Measurements from ENCODE around the gene MOV10L1. TPM values are rescaled to one million over a fixed set of nuclear protein-coding genes. Genes with fewer than 3 reads are reported as not detected.
A peak's percentile ranks its signal among the peaks of the same experiment; 100 is the strongest.

Gene MOV10L1
- total RNA-seq, 1 donor from 2014 or later: not detected

GRCh38 chr22:50098052-50098451 is 8.2 kb downstream of the MOV10L1 start:
- DNase-seq (no peak), ATAC-seq (ENCODE audit: low read depth) (no peak)
- intact Hi-C loops (cut with micrococcal nuclease): no loop called here
- Mint-ChIP-seq H3K36me3 (ENCODE audit: low read depth) (no peaks in the 10 kb centered on the region), H3K9me3 (no peaks in the 10 kb centered on the region), H3K27me3 (peaks cover 25% of the 10 kb centered on the region), H3K27ac (no peak overlapping the region), H3K4me3 (no peak overlapping the region), H3K4me1 (peaks cover 10% of the 10 kb centered on the region)
- ChIA-PET CTCF (interaction anchor here (0.6 kb wide), 1 partner anchor 35 kb away, joined by 3 read pairs; no protein-coding TSS in a partner anchor), POLR2A (no interaction called here)
- TF ChIP-seq, protein P1, sequence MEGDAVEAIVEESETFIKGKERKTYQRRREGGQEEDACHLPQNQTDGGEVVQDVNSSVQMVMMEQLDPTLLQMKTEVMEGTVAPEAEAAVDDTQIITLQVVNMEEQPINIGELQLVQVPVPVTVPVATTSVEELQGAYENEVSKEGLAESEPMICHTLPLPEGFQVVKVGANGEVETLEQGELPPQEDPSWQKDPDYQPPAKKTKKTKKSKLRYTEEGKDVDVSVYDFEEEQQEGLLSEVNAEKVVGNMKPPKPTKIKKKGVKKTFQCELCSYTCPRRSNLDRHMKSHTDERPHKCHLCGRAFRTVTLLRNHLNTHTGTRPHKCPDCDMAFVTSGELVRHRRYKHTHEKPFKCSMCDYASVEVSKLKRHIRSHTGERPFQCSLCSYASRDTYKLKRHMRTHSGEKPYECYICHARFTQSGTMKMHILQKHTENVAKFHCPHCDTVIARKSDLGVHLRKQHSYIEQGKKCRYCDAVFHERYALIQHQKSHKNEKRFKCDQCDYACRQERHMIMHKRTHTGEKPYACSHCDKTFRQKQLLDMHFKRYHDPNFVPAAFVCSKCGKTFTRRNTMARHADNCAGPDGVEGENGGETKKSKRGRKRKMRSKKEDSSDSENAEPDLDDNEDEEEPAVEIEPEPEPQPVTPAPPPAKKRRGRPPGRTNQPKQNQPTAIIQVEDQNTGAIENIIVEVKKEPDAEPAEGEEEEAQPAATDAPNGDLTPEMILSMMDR (IDR thresholded peaks at IDR 0.05): no peak

DNA sequence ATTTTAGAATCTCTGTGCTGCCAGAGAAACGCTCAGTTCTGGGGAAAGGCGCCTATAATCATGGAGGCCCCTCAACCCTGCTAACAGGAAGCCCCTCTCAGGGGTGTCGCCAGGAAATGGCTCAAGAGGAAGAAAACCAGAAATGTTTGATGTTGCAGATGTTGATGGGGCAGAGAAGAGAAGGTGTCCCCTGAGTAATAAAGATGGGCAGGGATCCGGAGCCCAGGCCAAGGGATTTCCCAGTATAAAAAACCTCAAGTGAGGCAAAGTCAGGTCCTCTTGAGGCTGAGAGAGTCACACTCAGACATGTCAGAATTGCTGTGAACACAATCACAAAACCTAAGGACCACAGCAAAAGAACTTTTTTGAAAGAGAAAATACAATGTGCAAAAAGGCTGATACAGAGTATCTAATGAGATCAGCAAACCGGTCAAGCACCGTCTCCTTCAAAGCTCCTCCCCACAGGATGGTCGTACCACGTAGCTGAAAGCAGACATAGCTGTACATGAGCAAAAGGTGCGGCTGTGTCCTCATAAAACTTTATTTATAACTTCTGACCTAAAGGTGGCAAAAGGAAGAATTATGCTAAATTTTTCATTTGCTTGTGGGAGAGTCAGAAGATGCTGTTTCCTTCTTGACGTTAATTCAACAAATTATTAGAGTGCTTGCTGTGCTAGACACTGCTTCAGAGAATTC is 12.2 kb downstream of the MOV10L1 start:
- Mint-ChIP-seq H3K9me3 (no peaks in the 10 kb centered on the region), H3K27me3 (peaks cover 14% of the 10 kb centered on the region), H3K27ac (no peak overlapping the region), H3K4me1 (peaks cover 19% of the 10 kb centered on the region), H3K36me3 (ENCODE audit: low read depth) (no peaks in the 10 kb centered on the region), H3K4me3 (no peak overlapping the region)
- ATAC-seq (ENCODE audit: low read depth) (no peak), DNase-seq (no peak)
- ChIA-PET POLR2A (no interaction called here), CTCF (interaction anchor here (1.0 kb wide), 1 partner anchor 334 kb away, joined by 3 read pairs; no protein-coding TSS in a partner anchor)
- intact Hi-C loops (cut with micrococcal nuclease): no loop called here
- TF ChIP-seq, protein P1 (IDR thresholded peaks at IDR 0.05): no peak

DNA sequence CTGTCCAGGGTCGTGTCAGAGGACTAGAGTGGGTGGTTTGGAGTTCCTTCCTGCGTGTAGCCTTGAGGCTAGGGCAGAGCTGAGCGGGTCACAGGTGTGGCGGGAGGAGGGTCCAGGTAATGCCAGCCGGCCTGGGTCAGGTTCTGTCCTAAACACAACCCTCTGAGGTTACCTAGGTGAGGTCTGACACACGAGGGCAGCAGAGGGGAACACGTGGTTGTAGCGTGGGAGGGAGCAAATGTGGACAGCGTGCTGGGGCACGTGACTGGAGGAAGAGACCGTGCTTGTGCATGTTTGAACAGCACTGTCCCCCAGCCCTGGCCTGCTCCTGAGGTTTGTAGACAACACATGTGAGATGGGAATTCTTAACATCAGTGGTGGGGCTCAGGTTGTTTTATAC is 13.1 kb downstream of the MOV10L1 start:
- ChIA-PET CTCF (interaction anchor here (0.6 kb wide), 1 partner anchor 119 kb away, joined by 3 read pairs; no protein-coding TSS in a partner anchor), POLR2A (interaction anchor here (0.6 kb wide), 1 partner anchor 1431 kb away, joined by 3 read pairs; no protein-coding TSS in a partner anchor)
- Mint-ChIP-seq H3K36me3 (ENCODE audit: low read depth) (no peaks in the 10 kb centered on the region), H3K4me1 (peaks cover 19% of the 10 kb centered on the region), H3K9me3 (no peaks in the 10 kb centered on the region), H3K27ac (no peak overlapping the region), H3K4me3 (no peak overlapping the region), H3K27me3 (peaks cover 10% of the 10 kb centered on the region)
- peak; percentile 42 for ATAC-seq (ENCODE audit: low read depth)
- TF ChIP-seq, protein P1 (IDR thresholded peaks at IDR 0.05): no peak
- intact Hi-C loops (cut with micrococcal nuclease): no loop called here
- DNase-seq: no peak

DNA sequence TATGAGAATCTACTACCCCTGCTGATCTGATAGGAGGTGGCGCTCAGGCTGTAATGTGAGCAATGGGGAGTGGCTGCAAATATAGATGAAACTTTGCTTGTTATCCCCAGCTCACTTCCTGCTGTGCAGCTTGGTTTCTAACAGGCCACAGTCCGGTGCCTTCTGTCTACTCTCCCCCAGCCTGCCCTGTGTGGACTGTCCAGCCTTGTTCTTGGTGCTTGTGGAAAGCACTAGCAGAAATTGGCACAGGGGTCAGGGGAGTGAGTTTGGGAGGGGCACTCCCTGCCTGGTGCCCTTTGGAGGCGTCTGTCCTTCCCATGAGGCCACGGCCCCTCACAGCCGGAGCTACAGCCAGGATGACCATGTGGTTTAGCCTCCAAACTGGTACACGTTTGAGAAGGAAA is 14.3 kb downstream of the MOV10L1 start:
- no peak overlapping the region for H3K4me3 Mint-ChIP-seq
- no peaks in the 10 kb centered on the region for H3K36me3 Mint-ChIP-seq (ENCODE audit: low read depth)
- ATAC-seq (ENCODE audit: low read depth) (no peak), DNase-seq (no peak)
- H3K27me3 Mint-ChIP-seq: peaks cover 7% of the 10 kb centered on the region
- intact Hi-C loops (cut with micrococcal nuclease): no loop called here
- POLR2A ChIA-PET: no interaction called here
- peaks cover 19% of the 10 kb centered on the region for H3K4me1 Mint-ChIP-seq
- CTCF ChIA-PET: no interaction called here
- H3K27ac Mint-ChIP-seq: no peak overlapping the region
- TF ChIP-seq, protein P1 (IDR thresholded peaks at IDR 0.05): no peak
- no peaks in the 10 kb centered on the region for H3K9me3 Mint-ChIP-seq

GRCh38 chr22:50105208-50106100 is 15.6 kb downstream of the MOV10L1 start:
- POLR2A ChIA-PET: no interaction called here
- intact Hi-C loops (cut with micrococcal nuclease): no loop called here

More at GRCh38 chr22:50105208-50106100, 15.6 kb downstream of the MOV10L1 start:
- peaks cover 19% of the 10 kb centered on the region for H3K4me1 Mint-ChIP-seq
- no peak overlapping the region for H3K27ac Mint-ChIP-seq
- H3K27me3 Mint-ChIP-seq: peaks cover 10% of the 10 kb centered on the region
- CTCF ChIA-PET: no interaction called here
- H3K9me3 Mint-ChIP-seq: no peaks in the 10 kb centered on the region
- H3K36me3 Mint-ChIP-seq (ENCODE audit: low read depth): no peaks in the 10 kb centered on the region
- H3K4me3 Mint-ChIP-seq: no peak overlapping the region
- DNase-seq: no peak
- no peak for ATAC-seq (ENCODE audit: low read depth)
- TF ChIP-seq, protein P1 (IDR thresholded peaks at IDR 0.05): no peak
